Measurements from ENCODE around the gene FKBP9.
"Not testable (repeated sequence)": the region's sequence is repeated elsewhere in the genome, so short reads cannot be mapped to it uniquely, and the experiment has no call there.

The FKBP9 gene

GRCh38 chr7:33005690-33006089 lies 48.5 kb downstream of the FKBP9 start:
- not testable (repeated sequence) for DNase-seq (ENCODE audit: low read depth in 2 of 2)

- no peak for DNase-seq (ENCODE audit: low read depth in 2 of 2)
Measured at GRCh38 chr7:33009734-33010133, 52.5 kb downstream of the FKBP9 start.

DNA sequence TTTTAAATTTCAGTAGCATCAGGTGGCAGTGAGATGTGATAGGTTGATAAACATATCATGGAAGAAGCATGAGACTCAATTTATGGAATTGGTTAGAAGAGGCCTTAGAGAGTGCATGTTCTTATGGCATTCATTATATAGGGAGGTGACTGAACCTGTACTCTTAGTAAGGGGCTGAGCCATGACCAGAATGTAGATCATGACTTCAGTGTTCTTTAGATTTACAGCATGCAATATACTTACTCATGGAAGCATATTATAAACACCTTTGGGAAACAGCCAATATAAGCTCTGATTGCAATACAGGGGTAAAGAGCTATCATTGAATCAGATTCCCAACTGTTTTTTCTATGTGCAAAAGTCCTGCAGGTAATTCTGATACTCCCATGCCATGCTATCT lies 55.1 kb downstream of the FKBP9 start:
- DNase-seq (ENCODE audit: low read depth in 2 of 2), result no peak

DNA sequence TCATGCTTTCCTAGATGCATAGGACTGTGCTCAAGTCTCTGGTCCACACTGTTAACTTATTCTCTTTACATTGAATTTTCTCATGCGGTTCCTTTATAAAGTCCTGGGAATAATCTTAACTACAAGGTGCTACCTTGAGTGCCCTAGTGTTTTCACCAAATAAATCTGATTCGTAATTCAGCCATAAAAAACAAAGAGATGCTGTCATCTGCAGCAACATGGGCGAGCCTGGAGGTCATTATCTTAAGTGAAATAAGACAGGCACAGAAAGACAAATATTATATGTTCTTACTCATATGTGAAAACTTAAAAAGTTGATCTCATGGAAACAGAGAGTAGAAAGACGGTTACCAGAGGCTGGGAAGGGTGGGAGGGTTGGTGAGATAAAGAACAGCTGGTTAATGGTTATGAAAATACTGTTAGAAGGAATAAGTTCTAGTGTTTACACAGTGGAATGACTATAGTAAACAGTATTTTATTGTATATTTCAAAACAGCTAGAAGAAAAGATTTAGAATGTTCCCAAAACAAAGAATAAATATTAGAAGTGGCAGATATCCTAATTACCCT lies 67.0 kb downstream of the FKBP9 start:
- no peak for DNase-seq (ENCODE audit: low read depth in 2 of 2)

GRCh38 chr7:33035776-33036175 lies 78.5 kb downstream of the FKBP9 start:
- no peak for DNase-seq (ENCODE audit: low read depth in 2 of 2)

- DNase-seq (ENCODE audit: low read depth in 2 of 2), result no peak
Measured at GRCh38 chr7:33038639-33039038, 81.4 kb downstream of the FKBP9 start.

- DNase-seq (ENCODE audit: low read depth in 2 of 2), result no peak
Measured at GRCh38 chr7:33039257-33039902, 82.1 kb downstream of the FKBP9 start.

GRCh38 chr7:33039903-33040292 lies 82.7 kb downstream of the FKBP9 start:
- no peak for DNase-seq (ENCODE audit: low read depth in 2 of 2)

DNA sequence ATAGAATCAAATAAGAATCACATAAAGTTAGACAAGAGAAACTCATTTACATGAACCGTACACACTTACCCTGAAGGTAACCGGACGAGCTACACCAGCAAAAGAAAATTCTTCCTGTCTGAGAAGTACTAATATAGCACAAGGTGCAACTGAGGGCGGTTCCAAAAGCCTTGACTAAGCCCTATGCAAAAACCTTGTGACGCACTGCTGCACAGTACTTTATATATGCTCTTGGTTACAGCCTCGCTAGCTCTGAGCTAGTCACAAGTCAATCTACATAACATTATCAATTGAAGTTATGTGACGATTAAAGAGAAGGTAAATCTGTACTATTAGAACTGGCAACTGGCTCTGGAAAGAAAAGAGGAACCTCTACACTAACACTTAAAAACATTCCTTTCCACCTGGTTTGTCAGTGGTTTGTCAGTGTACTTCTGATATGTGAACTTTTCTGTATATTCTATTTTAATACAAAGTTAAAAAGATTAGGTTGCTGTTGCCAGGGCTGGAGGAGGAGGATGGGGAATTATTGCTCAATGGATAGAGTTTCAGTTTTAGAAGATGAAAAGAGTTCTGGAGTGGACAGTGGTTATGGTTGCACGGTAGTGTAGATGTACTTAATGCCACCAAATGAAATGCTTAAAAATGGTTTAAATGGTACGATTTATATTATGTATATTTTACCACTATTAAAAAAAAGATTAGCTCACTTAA lies 83.7 kb downstream of the FKBP9 start:
- peak; percentile 28 to 31 for DNase-seq (ENCODE audit: low read depth in 2 of 2)

DNA sequence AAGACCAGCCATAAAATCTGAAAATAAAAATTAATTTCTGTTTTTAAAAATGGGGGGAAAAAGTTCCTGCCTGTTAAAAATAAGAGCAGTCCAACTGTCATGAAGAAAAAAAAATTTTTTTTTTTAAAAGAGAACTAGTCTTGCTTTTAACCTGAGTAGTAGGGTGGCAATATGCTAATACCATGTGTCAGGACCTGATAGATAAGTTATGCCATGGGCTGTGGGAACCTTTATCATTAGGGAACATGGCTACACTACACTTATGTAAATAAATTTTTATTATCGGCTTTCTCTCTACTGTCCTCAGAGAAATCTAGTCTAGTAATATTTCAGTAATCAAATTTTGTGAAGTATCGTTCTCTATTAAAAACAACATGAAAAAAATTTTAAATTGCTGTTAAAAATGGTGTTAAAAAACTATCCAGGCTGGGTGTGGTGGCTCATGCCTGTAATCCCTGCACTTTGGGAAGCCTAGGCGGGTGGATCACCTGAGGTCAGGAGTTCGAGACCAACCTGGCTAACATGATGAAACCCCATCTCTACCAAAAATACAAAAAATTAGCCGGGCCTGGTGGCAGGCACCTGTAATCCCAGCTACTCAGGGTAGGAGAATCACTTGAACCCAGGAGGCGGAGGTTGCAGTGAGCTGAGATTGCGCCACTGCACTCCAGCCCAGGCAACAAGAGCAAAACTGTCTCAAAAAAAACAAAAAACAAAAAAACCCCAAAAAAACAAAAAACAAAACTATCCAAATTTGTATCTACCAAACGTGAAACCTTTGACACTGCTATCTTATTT lies 84.6 kb downstream of the FKBP9 start:
- no peak for DNase-seq (ENCODE audit: low read depth in 2 of 2)

- DNase-seq (ENCODE audit: low read depth in 2 of 2), result no peak
Measured at GRCh38 chr7:33043501-33044400, 86.5 kb downstream of the FKBP9 start.

DNA sequence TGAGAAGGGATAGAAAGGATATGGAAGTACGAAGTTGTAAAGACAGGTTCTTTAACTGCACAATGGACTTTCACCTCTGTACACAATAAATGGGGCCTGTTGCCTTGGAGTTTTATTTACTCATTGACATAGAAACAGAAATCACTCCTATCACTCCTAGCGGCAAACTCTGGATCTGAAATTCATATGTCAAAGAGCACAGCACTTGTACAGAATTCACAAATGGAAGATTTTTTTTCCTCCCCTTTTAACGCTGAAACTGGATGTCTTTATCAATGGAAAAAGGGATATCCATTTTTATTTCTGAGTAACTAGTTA lies 87.1 kb downstream of the FKBP9 start:
- no peak for DNase-seq (ENCODE audit: low read depth in 2 of 2)

- no peak for DNase-seq (ENCODE audit: low read depth in 2 of 2)
Measured at GRCh38 chr7:33044986-33045385, 87.7 kb downstream of the FKBP9 start.

- no peak for DNase-seq (ENCODE audit: low read depth in 2 of 2)
Measured at GRCh38 chr7:33048257-33048656, 91.0 kb downstream of the FKBP9 start.

DNA sequence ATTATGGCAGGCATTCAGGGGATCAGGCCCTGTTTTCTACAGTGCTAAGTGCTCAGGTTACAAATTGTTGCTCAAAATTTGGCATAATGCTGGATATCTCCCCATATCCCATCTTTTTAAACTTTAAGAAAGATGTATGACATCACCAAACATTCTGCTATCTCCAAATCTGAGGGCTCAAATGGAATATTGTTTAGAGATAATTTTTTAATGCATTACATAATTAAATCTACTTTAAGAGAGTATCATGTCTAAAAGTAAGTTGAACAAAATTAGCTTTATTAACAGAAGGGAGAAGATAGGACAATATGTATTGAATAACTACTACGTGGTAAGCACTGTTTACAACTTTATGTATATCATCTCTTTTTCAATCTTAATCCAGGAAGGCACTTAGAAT lies 91.5 kb downstream of the FKBP9 start:
- DNase-seq (ENCODE audit: low read depth in 2 of 2), result no peak

- DNase-seq (ENCODE audit: low read depth in 2 of 2), result no peak
Measured at GRCh38 chr7:33050535-33051318, 93.5 kb downstream of the FKBP9 start.

- no peak for DNase-seq (ENCODE audit: low read depth in 2 of 2)
Measured at GRCh38 chr7:33053721-33054120, 96.5 kb downstream of the FKBP9 start.

- DNase-seq (ENCODE audit: low read depth in 2 of 2), result no peak
Measured at GRCh38 chr7:33054261-33054964, 97.2 kb downstream of the FKBP9 start.

DNA sequence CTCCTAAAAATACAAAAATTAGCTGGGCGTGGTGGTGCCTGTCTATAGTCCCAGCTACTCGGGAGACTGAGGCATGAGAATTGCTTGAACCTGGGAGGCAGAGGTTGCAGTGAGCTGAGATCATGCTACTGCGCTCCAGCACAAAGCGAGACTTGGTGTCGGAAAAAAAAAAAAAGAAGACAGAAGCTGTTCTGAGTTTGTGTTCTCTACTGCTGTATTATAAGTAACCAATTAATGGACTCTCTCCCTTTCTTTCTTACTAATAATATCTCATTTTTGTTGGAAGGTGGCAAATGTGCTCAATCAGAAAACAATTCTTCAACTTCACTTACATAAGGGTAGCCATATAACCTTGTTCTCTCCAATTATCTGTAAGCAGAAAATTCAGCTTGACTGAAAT lies 97.9 kb downstream of the FKBP9 start:
- DNase-seq (ENCODE audit: low read depth in 2 of 2), result no peak
